ENCODE measurements around the gene SMCO3. TPM values are rescaled to one million over a fixed set of nuclear protein-coding genes. Genes with fewer than 3 reads are reported as not detected.

The SMCO3 gene
- polyA plus RNA-seq (2011; rRNA removed) (0.45 and 1.2 TPM in 2 replicates), polyA minus RNA-seq (2011; rRNA and poly(A)+ RNA removed) (0.15 and 0.52 TPM in 2 replicates)

GRCh38 chr12:14814014-14814413, at the start of gene SMCO3:
Gene SMCO3 (minus strand): TSS chr12:14814182. CDS start chr12:14806680, 7,502 bp downstream.
- no peak for DNase-seq (ENCODE audit: low read depth)
- ChIA-PET POLR2A (no interaction called here), CTCF (interaction anchor here (0.9 to 1.4 kb wide), 4 partner anchors 9 to 408 kb away, joined by 3 to 4 read pairs (median 4); partner anchors contain the start of genes C12orf60, RERG and WBP11)
- no peak for TF ChIP-seq CTCF (IDR thresholded peaks at IDR 0.05; ENCODE audit: insufficient read depth, low read depth, low read length)
- H3K27me3 ChIP-seq (ENCODE audit: control insufficient read depth, insufficient read depth, low read length), result no peaks in the 10 kb centered on the region
- no peak within 1 kb of the TSS for H3K4me3 ChIP-seq (ENCODE audit: low read depth, low read length)
- H3K36me3 ChIP-seq (ENCODE audit: control insufficient read depth, insufficient read depth, low read length), result no peaks in the 10 kb centered on the region

GRCh38 chr12:14860490-14860889, 46.5 kb upstream of the SMCO3 start:
- Histone ChIP-seq H3K36me3 (ENCODE audit: control insufficient read depth, insufficient read depth, low read length) (no peaks in the 10 kb centered on the region), H3K27me3 (ENCODE audit: control insufficient read depth, insufficient read depth, low read length) (no peaks in the 10 kb centered on the region), H3K4me3 (ENCODE audit: low read depth, low read length) (no peak overlapping the region)
- ChIA-PET POLR2A (no interaction called here), CTCF (no interaction called here)
- no peak for TF ChIP-seq CTCF (IDR thresholded peaks at IDR 0.05; ENCODE audit: insufficient read depth, low read depth, low read length)
- DNase-seq (ENCODE audit: low read depth), result no peak

- TF ChIP-seq CTCF (IDR thresholded peaks at IDR 0.05; ENCODE audit: insufficient read depth, low read depth, low read length), result no peak
- Histone ChIP-seq H3K4me3 (ENCODE audit: low read depth, low read length) (no peak overlapping the region), H3K27me3 (ENCODE audit: control insufficient read depth, insufficient read depth, low read length) (no peaks in the 10 kb centered on the region), H3K36me3 (ENCODE audit: control insufficient read depth, insufficient read depth, low read length) (no peaks in the 10 kb centered on the region)
- CTCF ChIA-PET, result interaction anchor here (1.4 kb wide), 1 partner anchor 11 kb away, joined by 4 read pairs; no protein-coding TSS in a partner anchor
- DNase-seq (ENCODE audit: low read depth), result no peak
- POLR2A ChIA-PET, result no interaction called here
Observed at GRCh38 chr12:14858513-14858912, 44.5 kb upstream of the SMCO3 start.

- no peak overlapping the region for H3K4me3 ChIP-seq (ENCODE audit: low read depth, low read length)
- no peak for DNase-seq (ENCODE audit: low read depth)
- CTCF ChIA-PET, result interaction anchor here (0.8 to 1.6 kb wide), 4 partner anchors 9 to 365 kb away, joined by 3 to 5 read pairs (median 4); partner anchors contain the start of gene SMCO3
- H3K27me3 ChIP-seq (ENCODE audit: control insufficient read depth, insufficient read depth, low read length), result no peaks in the 10 kb centered on the region
- POLR2A ChIA-PET, result no interaction called here
- TF ChIP-seq CTCF (IDR thresholded peaks at IDR 0.05; ENCODE audit: insufficient read depth, low read depth, low read length), result no peak
- no peaks in the 10 kb centered on the region for H3K36me3 ChIP-seq (ENCODE audit: control insufficient read depth, insufficient read depth, low read length)
Observed at GRCh38 chr12:14854586-14855183, 40.7 kb upstream of the SMCO3 start.

- Histone ChIP-seq H3K4me3 (ENCODE audit: low read depth, low read length) (no peak overlapping the region), H3K27me3 (ENCODE audit: control insufficient read depth, insufficient read depth, low read length) (no peaks in the 10 kb centered on the region), H3K36me3 (ENCODE audit: control insufficient read depth, insufficient read depth, low read length) (no peaks in the 10 kb centered on the region)
- no peak for DNase-seq (ENCODE audit: low read depth)
- ChIA-PET CTCF (interaction anchor here (1.2 to 1.6 kb wide), 2 partner anchors 8 to 142 kb away, joined by 3 to 5 read pairs; no protein-coding TSS in a partner anchor), POLR2A (interaction anchor here (0.5 kb wide), 1 partner anchor 142 kb away, joined by 3 read pairs; no protein-coding TSS in a partner anchor)
- no peak for TF ChIP-seq CTCF (IDR thresholded peaks at IDR 0.05; ENCODE audit: insufficient read depth, low read depth, low read length)
Observed at GRCh38 chr12:14853961-14854360, 40.0 kb upstream of the SMCO3 start.
